ENCODE results near the gene GHDC. TPM values are rescaled to one million over a fixed set of nuclear protein-coding genes. Genes with fewer than 3 reads are reported as not detected.

Gene GHDC
- total and polyA plus RNA-seq, 3 donors (not counting 1 experiment from before 2014, with no cell fraction given) = 7.6 to 24.8 (median 10.9) TPM

Other genes with a start within 250 kb of the GHDC start
- 10 to 100 TPM; 61.7 to 72.6 TPM for gene CNP, start 227.7 kb downstream of the GHDC start, total RNA-seq
- 40.4 TPM for gene CNP, start 227.7 kb downstream of the GHDC start, polyA plus RNA-seq
- 10 to 100 TPM; 45.2 to 96.6 TPM for gene DNAJC7, start 177.1 kb downstream of the GHDC start, total RNA-seq
- gene DNAJC7, start 177.1 kb downstream of the GHDC start, polyA plus RNA-seq = 38.1 TPM
- gene NKIRAS2, start 174.4 kb downstream of the GHDC start, total RNA-seq = 10 to 100 TPM; 28.1 to 40.2 TPM
- gene NKIRAS2, start 174.4 kb downstream of the GHDC start, polyA plus RNA-seq = 37.8 TPM
- 1 to 10 TPM; 1.0 to 1.7 TPM for gene C17orf113, start 143.9 kb downstream of the GHDC start, total RNA-seq
- gene C17orf113, start 143.9 kb downstream of the GHDC start, polyA plus RNA-seq = 0.24 TPM
- under 1 TPM; 0.17 to 0.28 TPM for gene ZNF385C, start 96.0 kb downstream of the GHDC start, total RNA-seq
- 0.10 TPM for gene ZNF385C, start 96.0 kb downstream of the GHDC start, polyA plus RNA-seq
- 10 to 100 TPM; 11.7 to 12.2 TPM for gene DHX58, start 81.8 kb downstream of the GHDC start, total RNA-seq
- 4.8 TPM for gene DHX58, start 81.8 kb downstream of the GHDC start, polyA plus RNA-seq
- gene KAT2A, start 73.1 kb downstream of the GHDC start, total RNA-seq = 10 to 100 TPM; 12.7 to 30.4 TPM
- gene KAT2A, start 73.1 kb downstream of the GHDC start, polyA plus RNA-seq = 24.6 TPM
- gene HSPB9, start 71.7 kb downstream of the GHDC start, total RNA-seq = not detected
- not detected for gene HSPB9, start 71.7 kb downstream of the GHDC start, polyA plus RNA-seq
- gene RAB5C, start 39.5 kb downstream of the GHDC start, total RNA-seq = 100 to 1,000 TPM in 1 of 2 donors, 10 to 100 TPM in 1; 98.4 to 135 TPM
- 176 TPM for gene RAB5C, start 39.5 kb downstream of the GHDC start, polyA plus RNA-seq
- gene KCNH4, start 13.4 kb downstream of the GHDC start, total RNA-seq = not detected
- gene KCNH4, start 13.4 kb downstream of the GHDC start, polyA plus RNA-seq = 0.01 TPM
- gene HCRT, start 9.0 kb downstream of the GHDC start, total RNA-seq = not detected
- not detected for gene HCRT, start 9.0 kb downstream of the GHDC start, polyA plus RNA-seq
- 10 to 100 TPM; 20.0 to 20.5 TPM for gene STAT5B, start 81.9 kb upstream of the GHDC start, total RNA-seq
- gene STAT5B, start 81.9 kb upstream of the GHDC start, polyA plus RNA-seq = 13.3 TPM
- gene STAT5A, start 94.0 kb upstream of the GHDC start, total RNA-seq = 10 to 100 TPM in 1 of 2 donors, 1 to 10 TPM in 1; 1.7 to 10.5 TPM
- 1.2 TPM for gene STAT5A, start 94.0 kb upstream of the GHDC start, polyA plus RNA-seq
- gene STAT3, start 193.9 kb upstream of the GHDC start, total RNA-seq = 100 to 1,000 TPM in 1 of 2 donors, 10 to 100 TPM in 1; 94.3 to 191 TPM
- 51.3 TPM for gene STAT3, start 193.9 kb upstream of the GHDC start, polyA plus RNA-seq
- 100 to 1,000 TPM; 354 to 592 TPM for gene CAVIN1, start 228.8 kb upstream of the GHDC start, total RNA-seq
- 249 TPM for gene CAVIN1, start 228.8 kb upstream of the GHDC start, polyA plus RNA-seq

Data from mammary epithelial cell (primary cell).